A549 (cell line): ENCODE results near the gene SSNA1.

Source experiments
- EHF ChIP-seq: fragments of 250-450 bp; sonication (Bioruptor Pico); IDR thresholded peaks from 2 replicates; pipeline ENCODE4 v1.5.0; 2020; ENCODE audit warnings: mild to moderate bottlenecking
- EP300 ChIP-seq, 2 experiments: fragments of >200 bp; sonication (Bioruptor Twin); formaldehyde crosslinking; IDR thresholded peaks; 2 replicates in 1 of 2; 3 replicates in 1 of 2; pipeline ENCODE4 v1.6.1; 2016 to 2017
- GATA3 ChIP-seq: IDR thresholded peaks from 2 replicates; pipeline ENCODE4 v1.6.1; 2012; ENCODE audit warnings: borderline replicate concordance
- HOXA7 ChIP-seq: fragments of 250-450 bp; sonication (Bioruptor Pico); IDR thresholded peaks from 2 replicates; pipeline ENCODE4 v1.5.0; 2020; ENCODE audit warnings: mild to moderate bottlenecking, moderate library complexity
- NFE2L2 ChIP-seq: fragments of 150-350 bp; conservative IDR thresholded peaks from 2 replicates; pipeline ENCODE4 v1.6.1; 2014; ENCODE audit warnings: low read length
- POLR2A ChIP-seq: IDR thresholded peaks from 2 replicates; pipeline ENCODE4 v1.6.1; 2012; ENCODE audit warnings: mild to moderate bottlenecking, low read length
- POLR2AphosphoS2 ChIP-seq: conservative IDR thresholded peaks from 2 replicates; pipeline ENCODE4 v1.6.1; 2012; ENCODE audit warnings: low read length, improper control_type of control experiment, inconsistent platforms
- RNF2 ChIP-seq: fragments of 200-600 bp; sonication (generic); IDR thresholded peaks from 2 replicates; pipeline ENCODE4 v1.6.1; 2016; ENCODE audit warnings: low read depth, mild to moderate bottlenecking, antibody characterized with exemption, moderate library complexity, borderline replicate concordance
- SMC3 ChIP-seq: fragments of >200 bp; sonication (Bioruptor Twin); formaldehyde crosslinking; IDR thresholded peaks from 3 replicates; pipeline ENCODE4 v1.6.1; 2018; ENCODE audit warnings: inconsistent platforms
- USF2 ChIP-seq: fragments of 450-650 bp; IDR thresholded peaks from 2 replicates; pipeline ENCODE4 v1.6.1; 2014; ENCODE audit warnings: antibody characterized with exemption
- TF ChIP-seq, protein P1 (sequence below): fragments of 150-350 bp; IDR thresholded peaks from 2 replicates; pipeline ENCODE4 v1.6.1; 2014; ENCODE audit warnings: low read depth, mild to moderate bottlenecking, low read length
- TF ChIP-seq, protein P2 (sequence below): fragments of >200 bp; sonication (Bioruptor Twin); formaldehyde crosslinking; IDR thresholded peaks from 3 replicates; pipeline ENCODE4 v1.5.1; 2016
- TF ChIP-seq, protein P3 (sequence below): IDR thresholded peaks from 2 replicates; pipeline ENCODE4 v1.6.1; 2012; ENCODE audit warnings: low read depth, borderline replicate concordance
- TF ChIP-seq, protein P4 (sequence below): IDR thresholded peaks from 2 replicates; pipeline ENCODE4 v1.6.1; 2012

GRCh38 chr9:137169896-137170358 lies 18.5 kb upstream of the SSNA1 start, which contains the start of gene LRRC26:
- TF ChIP-seq POLR2AphosphoS2 (no peak), EP300 (IDR thresholded peaks at IDR 0.05) (no peak), POLR2A (no peak), HOXA7 (CRISPR knock-in tag) (no peak), NFE2L2 (no peak), SMC3 (no peak), EHF (CRISPR knock-in tag) (no peak), RNF2 (no peak), GATA3 (no peak), USF2 (no peak)
- TF ChIP-seq, protein P1, sequence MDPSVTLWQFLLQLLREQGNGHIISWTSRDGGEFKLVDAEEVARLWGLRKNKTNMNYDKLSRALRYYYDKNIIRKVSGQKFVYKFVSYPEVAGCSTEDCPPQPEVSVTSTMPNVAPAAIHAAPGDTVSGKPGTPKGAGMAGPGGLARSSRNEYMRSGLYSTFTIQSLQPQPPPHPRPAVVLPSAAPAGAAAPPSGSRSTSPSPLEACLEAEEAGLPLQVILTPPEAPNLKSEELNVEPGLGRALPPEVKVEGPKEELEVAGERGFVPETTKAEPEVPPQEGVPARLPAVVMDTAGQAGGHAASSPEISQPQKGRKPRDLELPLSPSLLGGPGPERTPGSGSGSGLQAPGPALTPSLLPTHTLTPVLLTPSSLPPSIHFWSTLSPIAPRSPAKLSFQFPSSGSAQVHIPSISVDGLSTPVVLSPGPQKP, result no peak
- TF ChIP-seq, protein P2, sequence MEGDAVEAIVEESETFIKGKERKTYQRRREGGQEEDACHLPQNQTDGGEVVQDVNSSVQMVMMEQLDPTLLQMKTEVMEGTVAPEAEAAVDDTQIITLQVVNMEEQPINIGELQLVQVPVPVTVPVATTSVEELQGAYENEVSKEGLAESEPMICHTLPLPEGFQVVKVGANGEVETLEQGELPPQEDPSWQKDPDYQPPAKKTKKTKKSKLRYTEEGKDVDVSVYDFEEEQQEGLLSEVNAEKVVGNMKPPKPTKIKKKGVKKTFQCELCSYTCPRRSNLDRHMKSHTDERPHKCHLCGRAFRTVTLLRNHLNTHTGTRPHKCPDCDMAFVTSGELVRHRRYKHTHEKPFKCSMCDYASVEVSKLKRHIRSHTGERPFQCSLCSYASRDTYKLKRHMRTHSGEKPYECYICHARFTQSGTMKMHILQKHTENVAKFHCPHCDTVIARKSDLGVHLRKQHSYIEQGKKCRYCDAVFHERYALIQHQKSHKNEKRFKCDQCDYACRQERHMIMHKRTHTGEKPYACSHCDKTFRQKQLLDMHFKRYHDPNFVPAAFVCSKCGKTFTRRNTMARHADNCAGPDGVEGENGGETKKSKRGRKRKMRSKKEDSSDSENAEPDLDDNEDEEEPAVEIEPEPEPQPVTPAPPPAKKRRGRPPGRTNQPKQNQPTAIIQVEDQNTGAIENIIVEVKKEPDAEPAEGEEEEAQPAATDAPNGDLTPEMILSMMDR, result no peak
- TF ChIP-seq, protein P3, sequence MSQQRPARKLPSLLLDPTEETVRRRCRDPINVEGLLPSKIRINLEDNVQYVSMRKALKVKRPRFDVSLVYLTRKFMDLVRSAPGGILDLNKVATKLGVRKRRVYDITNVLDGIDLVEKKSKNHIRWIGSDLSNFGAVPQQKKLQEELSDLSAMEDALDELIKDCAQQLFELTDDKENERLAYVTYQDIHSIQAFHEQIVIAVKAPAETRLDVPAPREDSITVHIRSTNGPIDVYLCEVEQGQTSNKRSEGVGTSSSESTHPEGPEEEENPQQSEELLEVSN, result no peak
- TF ChIP-seq, protein P4, sequence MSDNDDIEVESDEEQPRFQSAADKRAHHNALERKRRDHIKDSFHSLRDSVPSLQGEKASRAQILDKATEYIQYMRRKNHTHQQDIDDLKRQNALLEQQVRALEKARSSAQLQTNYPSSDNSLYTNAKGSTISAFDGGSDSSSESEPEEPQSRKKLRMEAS, result no peak
